ENCODE data around the gene CFAP92.

DNA sequence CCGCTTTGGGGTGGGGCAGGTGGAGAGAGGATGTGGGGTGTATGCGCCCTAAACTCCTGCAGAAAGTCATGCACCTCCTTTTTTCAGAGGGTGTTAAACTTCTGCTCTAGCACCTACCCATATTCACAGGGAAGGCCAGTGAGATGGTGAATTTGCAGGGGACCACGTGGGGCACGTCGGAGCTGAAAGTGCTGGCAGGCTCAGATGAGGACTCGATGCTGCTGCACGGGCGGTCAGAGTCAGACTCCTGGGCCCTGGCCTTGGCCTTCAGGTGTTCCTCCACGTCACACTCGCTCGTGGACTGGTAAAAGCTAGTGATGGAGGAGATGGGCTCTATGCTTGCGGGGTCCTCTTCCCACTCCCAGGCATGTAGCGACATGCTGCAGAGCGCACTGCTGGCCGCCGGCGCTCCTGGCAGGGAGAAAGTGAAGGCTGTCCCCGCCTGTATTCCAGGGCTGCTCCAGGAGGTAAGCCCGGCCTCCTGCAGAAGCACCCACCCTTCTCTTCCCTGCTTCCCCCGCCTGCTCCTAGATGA is 883 bp downstream of the CFAP92 start:
- no peak for TF ChIP-seq CTCF (IDR thresholded peaks at IDR 0.05)
- no peak for TF ChIP-seq POLR2A (IDR thresholded peaks at IDR 0.05)

Measured in thyroid gland (tissue), 4 donors.